ENCODE measurements around the gene TSC22D3.
A peak's percentile ranks its signal among the peaks of the same experiment; 100 is the strongest.

The TSC22D3 gene

GRCh38 chrX:107721318-107721717 is 54.3 kb downstream of the TSC22D3 start:
- H2AFZ ChIP-seq (ENCODE audit: low read length, unreplicated experiment) = no peak overlapping the region
- H3K4me1 ChIP-seq (ENCODE audit: control insufficient read depth, insufficient read depth, low read length, unreplicated experiment) = peaks cover 21% of the 10 kb centered on the region
- H3K79me2 ChIP-seq (ENCODE audit: control insufficient read depth, insufficient read depth, low read length, unreplicated experiment) = peaks cover 12% of the 10 kb centered on the region
- no peak overlapping the region for H3K4me3 ChIP-seq (ENCODE audit: low read depth, low read length)
- H3K36me3 ChIP-seq (ENCODE audit: insufficient read depth, low read length) = no peaks in the 10 kb centered on the region
- no peak overlapping the region for H3K27ac ChIP-seq (ENCODE audit: low read depth, low read length)
- no peaks in the 10 kb centered on the region for H3K27me3 ChIP-seq (ENCODE audit: insufficient read depth, low read length)

- H3K79me2 ChIP-seq (ENCODE audit: control insufficient read depth, insufficient read depth, low read length, unreplicated experiment) = peaks cover 30% of the 10 kb centered on the region
- H3K4me1 ChIP-seq (ENCODE audit: control insufficient read depth, insufficient read depth, low read length, unreplicated experiment) = peaks cover 36% of the 10 kb centered on the region
- peaks cover 12% of the 10 kb centered on the region; the same call in 1 of the 2 replicates for H3K36me3 ChIP-seq (ENCODE audit: insufficient read depth, low read length)
- H3K4me3 ChIP-seq (ENCODE audit: low read depth, low read length) = no peak overlapping the region
- no peaks in the 10 kb centered on the region for H3K27me3 ChIP-seq (ENCODE audit: insufficient read depth, low read length)
- no peak overlapping the region for H2AFZ ChIP-seq (ENCODE audit: low read length, unreplicated experiment)
- H3K27ac ChIP-seq (ENCODE audit: low read depth, low read length) = peak overlapping the region; percentile 99
Measured at GRCh38 chrX:107718156-107718621, 57.4 kb downstream of the TSC22D3 start.

DNA sequence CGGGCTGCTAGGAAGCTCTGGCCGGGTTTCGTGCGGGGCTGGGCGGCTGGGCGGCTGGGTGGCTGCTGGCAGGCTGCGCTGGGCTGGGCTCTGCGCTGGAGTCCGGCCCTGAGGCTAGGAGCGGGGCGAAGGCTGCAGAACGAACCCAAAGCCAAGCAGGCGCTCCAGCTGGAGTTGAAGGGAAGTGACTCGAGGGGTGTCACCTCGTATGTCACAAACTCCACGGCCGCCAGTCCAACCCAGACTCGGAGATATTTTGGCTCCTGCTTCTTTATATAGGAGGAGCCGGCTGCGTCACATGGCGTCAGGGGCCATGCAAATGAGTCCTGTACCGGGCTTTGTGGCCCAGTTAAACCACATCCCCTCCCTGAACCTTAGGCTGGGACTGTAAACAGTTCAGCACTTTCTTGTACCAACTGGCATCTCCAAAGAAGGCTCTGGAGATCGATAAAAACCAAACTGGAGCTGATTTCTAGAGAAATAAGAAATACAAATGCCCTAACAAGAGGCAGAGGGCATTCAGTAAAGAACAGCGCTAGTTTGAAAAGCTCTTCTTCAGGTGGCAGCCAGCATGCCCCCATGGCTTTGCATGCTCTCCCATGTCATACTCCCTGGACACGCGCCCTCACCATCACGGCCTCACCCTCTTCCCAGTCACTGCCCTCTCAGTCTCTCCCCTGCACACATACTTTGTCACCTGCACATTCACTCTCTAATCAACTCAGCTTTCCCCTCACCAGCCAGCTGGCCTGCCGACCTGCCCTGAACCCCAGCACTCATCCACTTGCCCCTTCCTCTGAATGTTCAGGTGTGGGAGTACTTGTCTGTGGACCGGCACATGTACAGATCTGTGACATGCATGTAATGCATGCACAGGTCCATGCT is 58.5 kb downstream of the TSC22D3 start:
- Histone ChIP-seq H3K4me1 (ENCODE audit: control insufficient read depth, insufficient read depth, low read length, unreplicated experiment) (peaks cover 47% of the 10 kb centered on the region), H2AFZ (ENCODE audit: low read length, unreplicated experiment) (no peak overlapping the region)

DNA sequence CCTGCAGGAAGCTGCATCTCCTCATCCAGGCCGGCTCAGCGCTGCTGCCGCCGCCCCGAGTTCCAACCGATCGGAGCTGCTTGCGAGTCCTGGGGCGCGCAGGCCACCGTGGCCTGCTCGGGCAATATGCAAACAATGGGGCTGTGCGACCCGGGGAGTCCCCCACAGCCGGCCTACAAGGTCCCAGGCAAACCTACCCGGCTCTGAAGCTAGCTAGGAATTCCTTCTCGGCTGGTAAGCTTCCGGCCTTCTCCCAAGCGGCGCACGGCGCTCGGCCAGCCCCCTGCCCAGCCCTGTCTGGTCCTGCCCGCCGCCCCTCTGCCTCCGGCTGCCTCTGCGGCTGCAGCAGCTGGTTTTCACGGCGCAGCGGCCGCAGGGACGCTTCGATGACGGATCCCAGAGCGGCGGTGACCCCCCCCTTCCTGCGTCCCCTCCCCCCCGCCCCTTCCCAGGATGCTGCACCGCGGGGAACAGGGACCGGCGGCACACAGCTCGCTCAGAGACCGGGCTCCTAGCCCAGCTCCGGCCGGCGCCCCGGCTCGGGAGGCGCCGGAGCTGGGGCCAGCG is 59.4 kb downstream of the TSC22D3 start:
- Histone ChIP-seq H2AFZ (ENCODE audit: low read length, unreplicated experiment) (no peak overlapping the region), H3K27me3 (ENCODE audit: insufficient read depth, low read length) (no peaks in the 10 kb centered on the region), H3K27ac (ENCODE audit: low read depth, low read length) (peak overlapping the region; percentile 99), H3K4me3 (ENCODE audit: low read depth, low read length) (peak overlapping the region; percentile 94), H3K36me3 (ENCODE audit: insufficient read depth, low read length) (peaks cover 12% of the 10 kb centered on the region; the same call in 1 of the 2 replicates), H3K79me2 (ENCODE audit: control insufficient read depth, insufficient read depth, low read length, unreplicated experiment) (peaks cover 30% of the 10 kb centered on the region), H3K4me1 (ENCODE audit: control insufficient read depth, insufficient read depth, low read length, unreplicated experiment) (peaks cover 56% of the 10 kb centered on the region)

More for the DNA sequence above, 58.5 kb downstream of the TSC22D3 start:
- H3K27me3 ChIP-seq (ENCODE audit: insufficient read depth, low read length) = no peaks in the 10 kb centered on the region
- H3K79me2 ChIP-seq (ENCODE audit: control insufficient read depth, insufficient read depth, low read length, unreplicated experiment) = peaks cover 30% of the 10 kb centered on the region
- peak overlapping the region; percentile 99 for H3K27ac ChIP-seq (ENCODE audit: low read depth, low read length)
- H3K36me3 ChIP-seq (ENCODE audit: insufficient read depth, low read length) = peaks cover 12% of the 10 kb centered on the region; the same call in 1 of the 2 replicates
- peak overlapping the region; percentile 94 for H3K4me3 ChIP-seq (ENCODE audit: low read depth, low read length)

- Histone ChIP-seq H3K4me3 (ENCODE audit: low read depth, low read length) (peak overlapping the region; percentile 94), H2AFZ (ENCODE audit: low read length, unreplicated experiment) (no peak overlapping the region), H3K36me3 (ENCODE audit: insufficient read depth, low read length) (peaks cover 12% of the 10 kb centered on the region; the same call in 1 of the 2 replicates), H3K27ac (ENCODE audit: low read depth, low read length) (peak overlapping the region; percentile 99), H3K79me2 (ENCODE audit: control insufficient read depth, insufficient read depth, low read length, unreplicated experiment) (peaks cover 30% of the 10 kb centered on the region), H3K4me1 (ENCODE audit: control insufficient read depth, insufficient read depth, low read length, unreplicated experiment) (peaks cover 59% of the 10 kb centered on the region), H3K27me3 (ENCODE audit: insufficient read depth, low read length) (no peaks in the 10 kb centered on the region)
Measured at GRCh38 chrX:107715331-107716117, 60.1 kb downstream of the TSC22D3 start.

DNA sequence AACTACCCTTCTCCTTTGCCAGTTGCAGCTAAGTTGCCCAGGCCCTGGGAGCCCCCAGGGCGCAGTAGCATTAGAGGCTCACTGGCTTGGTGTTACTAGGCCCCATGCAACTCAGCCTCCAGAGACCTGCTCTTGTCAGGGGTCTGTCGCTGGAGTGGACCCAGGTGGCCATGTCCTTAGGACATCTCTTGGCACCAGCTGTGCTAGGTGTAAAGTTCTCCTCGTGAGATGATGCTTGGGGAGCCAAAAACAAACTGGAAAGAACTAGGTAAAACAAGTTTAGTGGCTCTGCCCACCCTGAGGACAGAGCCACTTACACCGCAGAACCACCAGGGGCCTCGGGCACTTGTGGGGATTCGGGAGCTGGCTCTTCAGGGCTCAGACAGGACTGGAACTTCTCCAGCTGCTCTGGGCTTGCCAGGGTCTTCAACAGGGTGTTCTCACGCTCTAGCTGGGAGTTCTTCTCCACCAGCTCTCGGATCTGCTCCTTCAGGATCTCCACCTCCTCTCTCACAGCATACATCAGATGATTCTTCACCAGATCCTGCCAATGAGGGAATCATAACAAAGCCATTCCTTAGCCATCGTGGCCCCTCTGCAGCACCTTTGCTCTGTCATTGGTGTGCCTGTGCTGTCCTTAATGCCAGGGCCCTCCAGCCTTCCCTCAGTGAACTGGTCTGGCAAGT is 61.2 kb downstream of the TSC22D3 start:
- Histone ChIP-seq H3K27ac (ENCODE audit: low read depth, low read length) (peak overlapping the region; percentile 99), H3K4me3 (ENCODE audit: low read depth, low read length) (peak overlapping the region; percentile 94), H3K4me1 (ENCODE audit: control insufficient read depth, insufficient read depth, low read length, unreplicated experiment) (peaks cover 60% of the 10 kb centered on the region), H2AFZ (ENCODE audit: low read length, unreplicated experiment) (no peak overlapping the region), H3K79me2 (ENCODE audit: control insufficient read depth, insufficient read depth, low read length, unreplicated experiment) (peaks cover 30% of the 10 kb centered on the region), H3K36me3 (ENCODE audit: insufficient read depth, low read length) (peaks cover 12% of the 10 kb centered on the region; the same call in 1 of the 2 replicates), H3K27me3 (ENCODE audit: insufficient read depth, low read length) (no peaks in the 10 kb centered on the region)

DNA sequence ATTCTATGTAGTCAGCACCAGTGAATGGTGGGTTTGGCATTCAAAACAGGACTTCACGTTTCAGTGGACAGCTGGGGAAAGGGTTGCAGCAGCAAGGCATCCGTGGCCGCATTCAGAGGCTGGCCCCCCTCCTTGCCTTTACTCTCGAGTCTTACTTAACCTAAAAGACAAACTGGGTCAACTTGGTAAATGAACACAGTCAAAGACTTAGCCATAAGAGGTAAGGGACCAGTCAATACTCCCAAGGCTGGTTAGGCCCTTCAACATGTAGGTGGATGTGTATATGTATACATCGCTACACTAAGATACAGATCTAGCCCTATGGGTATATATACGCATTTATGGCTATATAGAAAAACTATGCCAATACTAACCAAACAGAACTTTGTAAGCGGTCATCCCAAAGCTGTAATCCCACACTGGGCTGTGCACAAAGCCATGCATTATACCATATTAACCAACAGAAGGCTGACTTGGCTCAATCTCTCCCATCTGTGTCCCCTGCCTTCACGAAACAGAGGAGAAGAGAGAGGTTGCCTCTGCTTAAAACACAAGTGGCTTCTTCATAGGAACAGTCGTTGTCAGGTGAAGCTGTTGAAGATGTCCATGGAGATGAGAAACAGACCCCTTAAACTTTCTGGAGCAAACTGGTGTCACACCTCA is 61.9 kb downstream of the TSC22D3 start:
- Histone ChIP-seq H3K79me2 (ENCODE audit: control insufficient read depth, insufficient read depth, low read length, unreplicated experiment) (peaks cover 30% of the 10 kb centered on the region), H2AFZ (ENCODE audit: low read length, unreplicated experiment) (no peak overlapping the region), H3K27me3 (ENCODE audit: insufficient read depth, low read length) (no peaks in the 10 kb centered on the region), H3K4me3 (ENCODE audit: low read depth, low read length) (peak overlapping the region; percentile 94), H3K36me3 (ENCODE audit: insufficient read depth, low read length) (peaks cover 12% of the 10 kb centered on the region; the same call in 1 of the 2 replicates), H3K4me1 (ENCODE audit: control insufficient read depth, insufficient read depth, low read length, unreplicated experiment) (peaks cover 60% of the 10 kb centered on the region), H3K27ac (ENCODE audit: low read depth, low read length) (peak overlapping the region; percentile 99)

- Histone ChIP-seq H3K27ac (ENCODE audit: low read depth, low read length) (peak overlapping the region; percentile 99), H3K79me2 (ENCODE audit: control insufficient read depth, insufficient read depth, low read length, unreplicated experiment) (peaks cover 30% of the 10 kb centered on the region), H2AFZ (ENCODE audit: low read length, unreplicated experiment) (no peak overlapping the region), H3K4me3 (ENCODE audit: low read depth, low read length) (peak overlapping the region; percentile 94), H3K27me3 (ENCODE audit: insufficient read depth, low read length) (no peaks in the 10 kb centered on the region), H3K36me3 (ENCODE audit: insufficient read depth, low read length) (peaks cover 12% of the 10 kb centered on the region; the same call in 1 of the 2 replicates), H3K4me1 (ENCODE audit: control insufficient read depth, insufficient read depth, low read length, unreplicated experiment) (peaks cover 55% of the 10 kb centered on the region)
Measured at GRCh38 chrX:107713203-107713542, 62.4 kb downstream of the TSC22D3 start.

DNA sequence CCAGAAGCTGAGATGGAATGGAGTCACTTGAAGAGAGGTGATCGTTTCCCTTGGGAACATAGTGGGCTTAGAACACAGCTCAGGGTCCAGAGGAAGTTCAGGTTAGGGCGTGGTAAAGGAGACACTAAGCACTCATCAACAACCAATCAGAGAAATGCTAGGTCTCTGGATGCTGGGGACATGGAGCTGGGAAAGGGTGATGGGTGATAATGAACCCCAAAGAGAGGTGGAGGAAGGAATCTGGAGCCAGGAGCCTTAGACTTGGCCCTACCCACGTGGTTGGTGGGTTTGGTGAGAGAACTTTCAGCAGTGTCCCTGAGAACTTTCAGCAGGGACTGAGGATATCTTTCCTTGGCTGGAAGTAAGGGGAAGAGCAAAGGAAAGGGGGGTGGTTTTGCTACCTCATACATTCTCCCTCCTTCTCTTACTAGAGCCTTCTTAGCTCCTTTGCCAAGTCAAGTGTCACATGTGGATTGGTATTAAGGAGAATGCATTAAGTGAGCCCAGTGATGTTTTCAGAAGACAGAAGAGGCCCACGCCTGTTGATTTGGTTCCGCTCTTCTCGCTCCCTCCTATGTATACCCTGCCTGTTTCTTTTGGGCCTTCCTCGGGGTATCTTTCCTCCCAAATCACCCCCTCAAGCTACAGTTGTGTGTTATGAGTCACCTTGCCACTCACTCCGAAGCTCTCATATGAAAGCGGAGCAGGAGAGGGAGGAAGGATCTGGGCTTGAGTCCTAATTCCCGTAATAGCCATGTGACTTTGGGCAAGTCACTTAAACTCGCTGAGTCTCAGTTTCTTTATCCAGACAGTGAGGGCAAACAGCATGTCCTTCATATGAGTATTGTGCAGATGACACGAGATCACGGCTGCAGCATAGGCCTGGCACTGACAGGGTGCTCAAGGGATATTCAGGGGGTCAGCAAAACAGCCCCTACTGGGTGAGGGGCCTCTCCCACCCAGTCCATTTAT is 63.1 kb downstream of the TSC22D3 start:
- H3K27ac ChIP-seq (ENCODE audit: low read depth, low read length) = peak overlapping the region; percentile 99
- peaks cover 27% of the 10 kb centered on the region for H3K79me2 ChIP-seq (ENCODE audit: control insufficient read depth, insufficient read depth, low read length, unreplicated experiment)

More for the DNA sequence above, 63.1 kb downstream of the TSC22D3 start:
- Histone ChIP-seq H3K4me1 (ENCODE audit: control insufficient read depth, insufficient read depth, low read length, unreplicated experiment) (peaks cover 49% of the 10 kb centered on the region), H2AFZ (ENCODE audit: low read length, unreplicated experiment) (no peak overlapping the region), H3K36me3 (ENCODE audit: insufficient read depth, low read length) (peaks cover 12% of the 10 kb centered on the region; the same call in 1 of the 2 replicates), H3K4me3 (ENCODE audit: low read depth, low read length) (0 out of 2 replicates have a peak overlapping the region, but pooled peaks have one; percentile 94), H3K27me3 (ENCODE audit: insufficient read depth, low read length) (no peaks in the 10 kb centered on the region)
